ENCODE results near the gene RNF144A. TPM values are rescaled to one million over a fixed set of nuclear protein-coding genes. Genes with fewer than 3 reads are reported as not detected.

RNF144A gene
- total RNA-seq, 1 donor from 2014 or later, result 23.5 TPM

- TF ChIP-seq, protein P1, sequence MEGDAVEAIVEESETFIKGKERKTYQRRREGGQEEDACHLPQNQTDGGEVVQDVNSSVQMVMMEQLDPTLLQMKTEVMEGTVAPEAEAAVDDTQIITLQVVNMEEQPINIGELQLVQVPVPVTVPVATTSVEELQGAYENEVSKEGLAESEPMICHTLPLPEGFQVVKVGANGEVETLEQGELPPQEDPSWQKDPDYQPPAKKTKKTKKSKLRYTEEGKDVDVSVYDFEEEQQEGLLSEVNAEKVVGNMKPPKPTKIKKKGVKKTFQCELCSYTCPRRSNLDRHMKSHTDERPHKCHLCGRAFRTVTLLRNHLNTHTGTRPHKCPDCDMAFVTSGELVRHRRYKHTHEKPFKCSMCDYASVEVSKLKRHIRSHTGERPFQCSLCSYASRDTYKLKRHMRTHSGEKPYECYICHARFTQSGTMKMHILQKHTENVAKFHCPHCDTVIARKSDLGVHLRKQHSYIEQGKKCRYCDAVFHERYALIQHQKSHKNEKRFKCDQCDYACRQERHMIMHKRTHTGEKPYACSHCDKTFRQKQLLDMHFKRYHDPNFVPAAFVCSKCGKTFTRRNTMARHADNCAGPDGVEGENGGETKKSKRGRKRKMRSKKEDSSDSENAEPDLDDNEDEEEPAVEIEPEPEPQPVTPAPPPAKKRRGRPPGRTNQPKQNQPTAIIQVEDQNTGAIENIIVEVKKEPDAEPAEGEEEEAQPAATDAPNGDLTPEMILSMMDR (IDR thresholded peaks at IDR 0.05; ENCODE audit: insufficient read depth, low read length, poor library complexity, severe bottlenecking), result no peak
- no peak overlapping the region for H3K4me3 ChIP-seq (ENCODE audit: low read depth, low read length)
- H3K27me3 ChIP-seq (ENCODE audit: control insufficient read depth, insufficient read depth, low read length), result no peaks in the 10 kb centered on the region
- no peaks in the 10 kb centered on the region for H3K36me3 ChIP-seq (ENCODE audit: control insufficient read depth, insufficient read depth, low read length)
- DNase-seq (ENCODE audit: low read depth), result no peak
Measured at GRCh38 chr2:6911721-6912120, 5.5 kb upstream of the RNF144A start.

- H3K36me3 ChIP-seq (ENCODE audit: control insufficient read depth, insufficient read depth, low read length), result no peaks in the 10 kb centered on the region
- no peak for DNase-seq (ENCODE audit: low read depth)
- H3K4me3 ChIP-seq (ENCODE audit: low read depth, low read length), result no peak overlapping the region
- TF ChIP-seq, protein P1 (IDR thresholded peaks at IDR 0.05; ENCODE audit: insufficient read depth, low read length, poor library complexity, severe bottlenecking), result no peak
- no peaks in the 10 kb centered on the region for H3K27me3 ChIP-seq (ENCODE audit: control insufficient read depth, insufficient read depth, low read length)
Measured at GRCh38 chr2:6913415-6914157, 3.6 kb upstream of the RNF144A start.

GRCh38 chr2:6914828-6915227 lies 2.4 kb upstream of the RNF144A start:
- TF ChIP-seq, protein P1 (IDR thresholded peaks at IDR 0.05; ENCODE audit: insufficient read depth, low read length, poor library complexity, severe bottlenecking), result no peak
- no peak overlapping the region for H3K4me3 ChIP-seq (ENCODE audit: low read depth, low read length)
- H3K36me3 ChIP-seq (ENCODE audit: control insufficient read depth, insufficient read depth, low read length), result no peaks in the 10 kb centered on the region
- H3K27me3 ChIP-seq (ENCODE audit: control insufficient read depth, insufficient read depth, low read length), result no peaks in the 10 kb centered on the region
- DNase-seq (ENCODE audit: low read depth), result peak; percentile 66

- Histone ChIP-seq H3K4me3 (ENCODE audit: low read depth, low read length) (no peak overlapping the region), H3K36me3 (ENCODE audit: control insufficient read depth, insufficient read depth, low read length) (no peaks in the 10 kb centered on the region), H3K27me3 (ENCODE audit: control insufficient read depth, insufficient read depth, low read length) (no peaks in the 10 kb centered on the region)
- no peak for DNase-seq (ENCODE audit: low read depth)
- TF ChIP-seq, protein P1 (IDR thresholded peaks at IDR 0.05; ENCODE audit: insufficient read depth, low read length, poor library complexity, severe bottlenecking), result no peak
Measured at GRCh38 chr2:6915399-6915798, 1.8 kb upstream of the RNF144A start.

DNA sequence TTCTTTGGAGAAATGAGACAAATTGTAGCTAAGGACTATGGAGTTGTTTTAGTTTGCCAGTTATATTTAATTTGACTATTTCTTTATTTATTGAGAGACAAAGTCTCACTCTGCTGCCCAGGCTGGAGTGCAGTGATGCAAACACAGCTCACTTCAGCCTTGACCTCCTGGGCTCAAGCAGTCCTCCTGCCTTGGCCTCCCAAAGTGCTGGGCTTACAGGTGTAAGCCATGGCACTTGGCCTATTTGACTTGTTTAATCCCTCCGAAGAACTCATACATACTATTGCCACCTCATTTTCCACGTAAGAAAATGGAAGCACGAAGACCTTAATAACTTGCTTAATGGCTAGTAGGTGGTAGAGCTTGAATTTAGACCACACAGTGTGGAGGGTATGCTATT lies 988 bp upstream of the RNF144A start:
- H3K27me3 ChIP-seq (ENCODE audit: control insufficient read depth, insufficient read depth, low read length), result no peaks in the 10 kb centered on the region
- H3K4me3 ChIP-seq (ENCODE audit: low read depth, low read length), result no peak overlapping the region
- TF ChIP-seq, protein P1 (IDR thresholded peaks at IDR 0.05; ENCODE audit: insufficient read depth, low read length, poor library complexity, severe bottlenecking), result no peak
- no peak for DNase-seq (ENCODE audit: low read depth)
- no peaks in the 10 kb centered on the region for H3K36me3 ChIP-seq (ENCODE audit: control insufficient read depth, insufficient read depth, low read length)

- no peaks in the 10 kb centered on the region for H3K36me3 ChIP-seq (ENCODE audit: control insufficient read depth, insufficient read depth, low read length)
- no peak overlapping the region for H3K4me3 ChIP-seq (ENCODE audit: low read depth, low read length)
- no peaks in the 10 kb centered on the region for H3K27me3 ChIP-seq (ENCODE audit: control insufficient read depth, insufficient read depth, low read length)
- TF ChIP-seq, protein P1 (IDR thresholded peaks at IDR 0.05; ENCODE audit: insufficient read depth, low read length, poor library complexity, severe bottlenecking), result no peak
- no peak for DNase-seq (ENCODE audit: low read depth)
Measured at GRCh38 chr2:6916736-6917070, 509 bp upstream of the RNF144A start.
